CD8-positive, alpha-beta memory T cell (primary cell): ENCODE measurements around the gene S100A7. TPM values are rescaled to one million over a fixed set of nuclear protein-coding genes. Genes with fewer than 3 reads are reported as not detected.
"Not testable (repeated sequence)": the region's sequence is repeated elsewhere in the genome, so short reads cannot be mapped to it uniquely, and the experiment has no call there.

ENCODE experiments used
- CTCF ChIA-PET: fragments of 350-600 bp; sonication (Branson Sonifier 250); formaldehyde crosslinking; loops from one replicate; lab custom pipeline; 2021; ENCODE audit warnings: antibody characterized with exemption; lab: Charles Lee
- POLR2A ChIA-PET: fragments of 350-600 bp; sonication (Branson Sonifier 250); formaldehyde crosslinking; loops from one replicate; lab custom pipeline; 2021; ENCODE audit warnings: antibody characterized with exemption; lab: Charles Lee
- DNase-seq, 5 donors: peaks; one replicate each; pipeline versions ENCODE4 v3.0.0 to v3.0.0-alpha.2; 2020 to 2022; ENCODE audit warnings: mixed read lengths in 1 of 5
- H3K27ac ChIP-seq: one replicate; pipeline ENCODE4 v1.7.0; 2013; ENCODE audit warnings: low read depth, mild to moderate bottlenecking, low read length, moderate library complexity
- H3K27me3 ChIP-seq: 2 replicates; pipeline ENCODE4 v1.7.0; 2013; ENCODE audit warnings: low read length, mild to moderate bottlenecking; ENCODE audit not compliant: insufficient read depth, poor library complexity, severe bottlenecking
- H3K36me3 ChIP-seq: 2 replicates; pipeline ENCODE4 v1.7.0; 2013; ENCODE audit warnings: mild to moderate bottlenecking, low read length, moderate library complexity; ENCODE audit not compliant: insufficient read depth
- H3K4me1 ChIP-seq: 2 replicates; pipeline ENCODE4 v1.7.0; 2013; ENCODE audit warnings: mild to moderate bottlenecking, low read length, moderate library complexity; ENCODE audit not compliant: insufficient read depth
- H3K4me3 ChIP-seq: 2 replicates; pipeline ENCODE4 v1.7.0; 2013; ENCODE audit warnings: mild to moderate bottlenecking, low read length
- H3K9me3 ChIP-seq: 2 replicates; pipeline ENCODE4 v1.7.0; 2013; ENCODE audit warnings: mild to moderate bottlenecking, low read length
- H3K27ac Mint-ChIP-seq, 8 donors: one replicate each; pipeline ENCODE4 v1.8.0; 2020 to 2021; ENCODE audit warnings: mixed read lengths in 8 of 8, mild to moderate bottlenecking in 6 of 8, inconsistent platforms in 3 of 8, moderate library complexity in 3 of 8
- H3K27me3 Mint-ChIP-seq, 2 donors: one replicate each; pipeline ENCODE4 v1.8.0; 2020 to 2021; ENCODE audit warnings: mixed read lengths in 2 of 2, mild to moderate bottlenecking in 1 of 2, moderate library complexity in 1 of 2
- H3K36me3 Mint-ChIP-seq, 3 donors: one replicate each; pipeline ENCODE4 v1.8.0; 2020 to 2021; ENCODE audit warnings: mixed read lengths in 3 of 3, inconsistent platforms in 1 of 3, mild to moderate bottlenecking in 1 of 3
- H3K4me1 Mint-ChIP-seq, 3 donors: one replicate each; pipeline ENCODE4 v1.8.0; 2020 to 2021; ENCODE audit warnings: mixed read lengths in 3 of 3, inconsistent platforms in 1 of 3, mild to moderate bottlenecking in 1 of 3
- H3K4me3 Mint-ChIP-seq, 7 donors: one replicate each; pipeline ENCODE4 v1.8.0; 2020 to 2021; ENCODE audit warnings: mixed read lengths in 7 of 7, mild to moderate bottlenecking in 6 of 7, moderate library complexity in 4 of 7, inconsistent platforms in 2 of 7
- H3K9me3 Mint-ChIP-seq, 5 donors: one replicate each; pipeline ENCODE4 v1.8.0; 2020 to 2022; ENCODE audit warnings: mixed read lengths in 5 of 5, mild to moderate bottlenecking in 3 of 5, moderate library complexity in 2 of 5, inconsistent platforms in 1 of 5
- polyA plus RNA-seq: library from polyadenylated mRNA; unstranded; fragments of 300-500 nt; fragmentation: Illumina TruSeq; gene quantifications from one replicate; pipeline ENCODE4 v1.2.3, GENCODE V29; 2021
- total RNA-seq, 2 experiments: library from RNA; stranded (reverse); gene quantifications; one replicate each; pipeline ENCODE4 v1.2.3, GENCODE V29; 2021

The S100A7 gene
- total and polyA plus RNA-seq, 3 experiments from 2014 or later, result not detected

DNA sequence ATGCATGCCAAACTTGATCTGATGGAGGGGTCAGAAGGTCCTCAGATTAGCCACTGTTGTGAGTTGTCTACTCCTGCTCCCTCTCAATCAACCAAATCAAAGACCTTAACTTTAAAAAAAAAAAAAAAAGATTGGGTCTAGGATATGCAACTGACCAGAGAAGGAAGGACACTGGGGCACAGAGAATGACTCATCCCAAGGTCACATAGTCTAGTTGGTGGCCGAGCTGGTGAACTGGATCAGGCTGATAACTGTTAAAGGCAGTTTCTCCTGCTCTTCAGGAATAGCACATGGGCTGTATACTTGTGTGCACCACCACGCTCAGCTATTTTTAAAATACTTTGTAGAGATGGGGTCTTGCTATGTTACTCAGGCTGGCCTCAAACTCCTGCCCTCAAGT, 14.8 kb upstream of the S100A7 start:
- Histone ChIP-seq H3K27ac (no peak overlapping the region), H3K4me3 (no peak overlapping the region), H3K9me3 (no peaks in the 10 kb centered on the region), H3K27me3 (no peaks in the 10 kb centered on the region), H3K4me1 (no peaks in the 10 kb centered on the region), H3K36me3 (no peaks in the 10 kb centered on the region)
- Mint-ChIP-seq H3K4me3 (no peak overlapping the region), H3K27me3 (peaks cover 18 to 44% of the 10 kb centered on the region in 2 donors), H3K27ac (no peak overlapping the region), H3K9me3 (peaks cover 9 to 33% (median 29%) of the 10 kb centered on the region in 5 donors), H3K36me3 (peaks cover 0 to 16% (median 0%) of the 10 kb centered on the region in 3 donors), H3K4me1 (no peaks in the 10 kb centered on the region)
- ChIA-PET POLR2A (no interaction called here), CTCF (no interaction called here)
- DNase-seq, result no peak

GRCh38 chr1:153474347-153474746, 13.9 kb upstream of the S100A7 start:
- no peak for DNase-seq

DNA sequence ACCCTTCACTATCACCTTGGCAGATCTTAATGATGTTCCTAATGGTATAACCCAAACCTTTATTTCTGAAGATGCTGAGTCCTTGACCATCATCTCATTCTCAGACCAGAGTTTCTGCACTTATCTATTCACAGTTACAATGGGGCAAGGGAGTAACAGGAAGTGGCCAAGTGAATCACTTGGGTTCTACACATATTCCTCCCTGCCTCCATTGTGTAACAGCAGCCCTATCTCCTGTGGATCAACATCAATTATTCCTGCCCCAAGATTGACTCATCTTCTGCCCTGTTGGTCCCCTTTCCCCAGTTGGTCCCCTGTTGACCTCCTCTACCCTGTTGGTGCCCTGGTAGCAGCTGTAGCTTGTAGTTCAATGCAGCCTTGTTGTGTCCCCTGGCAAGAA, 10.3 kb upstream of the S100A7 start:
- Mint-ChIP-seq H3K36me3 (peaks cover 0 to 16% (median 0%) of the 10 kb centered on the region in 3 donors), H3K27ac (no peak overlapping the region), H3K27me3 (peaks cover 25 to 57% of the 10 kb centered on the region in 2 donors), H3K9me3 (peaks cover 9 to 38% (median 34%) of the 10 kb centered on the region in 5 donors), H3K4me3 (no peak overlapping the region), H3K4me1 (peaks cover 0 to 3% (median 2%) of the 10 kb centered on the region in 3 donors)
- ChIA-PET POLR2A (no interaction called here), CTCF (no interaction called here)
- Histone ChIP-seq H3K4me1 (no peaks in the 10 kb centered on the region), H3K9me3 (no peaks in the 10 kb centered on the region), H3K4me3 (no peak overlapping the region), H3K36me3 (no peaks in the 10 kb centered on the region), H3K27ac (no peak overlapping the region), H3K27me3 (no peaks in the 10 kb centered on the region)
- no peak for DNase-seq

More at GRCh38 chr1:153474347-153474746, 13.9 kb upstream of the S100A7 start:
- no peaks in the 10 kb centered on the region for H3K27me3 ChIP-seq
- H3K36me3 Mint-ChIP-seq, result peaks cover 0 to 16% (median 0%) of the 10 kb centered on the region in 3 donors
- H3K4me1 Mint-ChIP-seq, result no peaks in the 10 kb centered on the region
- no peaks in the 10 kb centered on the region for H3K4me1 ChIP-seq
- H3K9me3 ChIP-seq, result no peaks in the 10 kb centered on the region
- no peak overlapping the region for H3K4me3 ChIP-seq
- H3K4me3 Mint-ChIP-seq, result no peak overlapping the region
- peaks cover 23 to 42% of the 10 kb centered on the region in 2 donors for H3K27me3 Mint-ChIP-seq
- ChIA-PET CTCF (no interaction called here), POLR2A (no interaction called here)
- H3K27ac ChIP-seq, result no peak overlapping the region
- H3K36me3 ChIP-seq, result no peaks in the 10 kb centered on the region
- H3K27ac Mint-ChIP-seq, result peak overlapping the region in 1 of 8 donors; percentile 27
- H3K9me3 Mint-ChIP-seq, result peaks cover 9 to 37% (median 34%) of the 10 kb centered on the region in 5 donors

GRCh38 chr1:153466908-153467307, 6.5 kb upstream of the S100A7 start:
- H3K9me3 Mint-ChIP-seq, result peaks cover 0 to 19% (median 15%) of the 10 kb centered on the region in 5 donors
- peaks cover 0 to 6% (median 5%) of the 10 kb centered on the region in 3 donors for H3K4me1 Mint-ChIP-seq
- Histone ChIP-seq H3K36me3 (no peaks in the 10 kb centered on the region), H3K9me3 (no peaks in the 10 kb centered on the region), H3K27ac (no peak overlapping the region), H3K4me3 (no peak overlapping the region), H3K27me3 (no peaks in the 10 kb centered on the region), H3K4me1 (no peaks in the 10 kb centered on the region)
- POLR2A ChIA-PET, result no interaction called here
- CTCF ChIA-PET, result no interaction called here
- H3K36me3 Mint-ChIP-seq, result peaks cover 0 to 6% (median 0%) of the 10 kb centered on the region in 3 donors
- no peak overlapping the region for H3K27ac Mint-ChIP-seq
- DNase-seq, result no peak
- no peak overlapping the region for H3K4me3 Mint-ChIP-seq
- H3K27me3 Mint-ChIP-seq, result peaks cover 19 to 50% of the 10 kb centered on the region in 2 donors

DNA sequence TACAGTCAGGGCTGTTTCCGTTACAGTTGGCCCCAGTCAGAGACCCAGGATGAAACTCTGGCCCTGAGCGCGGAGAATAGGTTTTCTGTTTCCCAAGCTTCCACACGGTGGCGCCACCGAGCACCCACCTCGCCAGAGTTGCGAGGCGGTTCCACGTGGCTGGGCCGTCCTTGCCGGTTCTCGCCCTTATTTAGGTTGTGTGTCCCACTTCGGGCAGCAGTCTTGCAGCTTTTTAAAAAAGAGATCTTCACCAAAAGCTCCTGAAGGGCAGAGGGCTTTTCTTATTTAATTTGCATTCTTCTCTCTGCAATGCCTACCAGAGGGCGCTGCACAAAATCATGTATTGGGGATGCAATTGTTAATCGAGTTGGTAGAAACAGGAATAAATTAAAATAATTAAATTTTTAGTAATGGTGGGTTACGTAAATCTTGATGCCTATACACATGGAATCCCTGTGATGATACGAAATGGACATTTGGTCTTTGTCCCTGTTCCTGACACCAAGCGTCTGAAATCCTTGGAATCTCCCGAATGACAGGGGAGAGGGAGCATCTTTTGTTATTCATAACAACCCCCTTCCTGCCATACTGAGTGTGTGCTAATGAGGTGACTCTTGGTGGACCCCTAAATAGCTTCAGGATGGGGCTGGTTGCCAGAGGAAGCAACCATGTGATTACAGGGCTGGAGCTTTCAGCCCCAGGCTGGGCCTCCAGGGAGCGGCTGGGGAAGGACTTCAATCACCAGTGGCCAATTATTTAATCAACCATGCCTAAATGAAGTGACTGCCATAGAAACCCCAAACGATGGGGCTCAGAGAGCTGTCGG, 5.6 kb upstream of the S100A7 start:
- Histone ChIP-seq H3K27ac (no peak overlapping the region), H3K4me3 (no peak overlapping the region), H3K9me3 (no peaks in the 10 kb centered on the region), H3K27me3 (no peaks in the 10 kb centered on the region), H3K36me3 (no peaks in the 10 kb centered on the region), H3K4me1 (no peaks in the 10 kb centered on the region)
- Mint-ChIP-seq H3K4me3 (no peak overlapping the region), H3K27me3 (peaks cover 19 to 55% of the 10 kb centered on the region in 2 donors), H3K9me3 (peaks cover 0 to 13% (median 9%) of the 10 kb centered on the region in 5 donors), H3K27ac (no peak overlapping the region), H3K4me1 (peaks cover 0 to 6% (median 5%) of the 10 kb centered on the region in 3 donors), H3K36me3 (peaks cover 0 to 6% (median 0%) of the 10 kb centered on the region in 3 donors)
- ChIA-PET POLR2A (no interaction called here), CTCF (interaction anchor here (1.2 to 1.4 kb wide), 2 partner anchors 10 to 29 kb away, joined by 4 to 8 read pairs; no protein-coding TSS in a partner anchor)
- DNase-seq, result peak; percentile 34 to 61 (median 43)

GRCh38 chr1:153462741-153463140, 2.3 kb upstream of the S100A7 start:
- H3K4me3 ChIP-seq, H3K9me3 ChIP-seq, H3K27ac ChIP-seq, H3K36me3 Mint-ChIP-seq, H3K27me3 ChIP-seq, H3K4me1 ChIP-seq, H3K36me3 ChIP-seq, DNase-seq, H3K27ac Mint-ChIP-seq, POLR2A ChIA-PET, CTCF ChIA-PET, H3K4me3 Mint-ChIP-seq, H3K9me3 Mint-ChIP-seq, H3K4me1 Mint-ChIP-seq: not testable (repeated sequence)
- peaks cover 22 to 48% of the 10 kb centered on the region in 2 donors for H3K27me3 Mint-ChIP-seq

DNA sequence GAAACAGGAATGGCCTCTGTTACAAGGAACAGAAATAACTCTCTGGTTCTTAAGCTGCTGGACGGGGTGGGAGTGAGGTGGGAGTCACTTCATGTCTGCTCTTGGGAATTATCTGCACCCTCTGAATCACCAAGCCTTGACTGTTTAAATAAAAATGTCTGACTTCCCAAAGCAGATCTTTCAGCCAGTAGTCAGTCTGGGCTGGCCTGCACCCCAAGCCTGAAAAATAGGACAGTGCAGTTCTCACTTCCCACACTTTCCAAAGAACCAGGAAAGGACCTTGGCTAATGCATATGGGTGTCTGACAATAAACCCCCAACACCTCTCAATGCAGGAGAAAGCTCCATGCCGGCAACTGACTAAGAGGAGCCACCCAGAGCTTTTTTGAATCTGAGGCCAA, 796 bp downstream of the S100A7 start:
- ChIA-PET POLR2A (no interaction called here), CTCF (no interaction called here)
- H3K9me3 ChIP-seq, result no peaks in the 10 kb centered on the region
- H3K36me3 ChIP-seq, result no peaks in the 10 kb centered on the region
- H3K4me1 ChIP-seq, result no peaks in the 10 kb centered on the region
- H3K9me3 Mint-ChIP-seq, result no peaks in the 10 kb centered on the region
- DNase-seq, result no peak
- no peak overlapping the region for H3K4me3 ChIP-seq
- no peak overlapping the region for H3K27ac Mint-ChIP-seq
- H3K36me3 Mint-ChIP-seq, result no peaks in the 10 kb centered on the region
- H3K27ac ChIP-seq, result no peak overlapping the region
- H3K27me3 ChIP-seq, result no peaks in the 10 kb centered on the region
- no peak overlapping the region for H3K4me3 Mint-ChIP-seq
- no peaks in the 10 kb centered on the region for H3K4me1 Mint-ChIP-seq
- H3K27me3 Mint-ChIP-seq, result peaks cover 22 to 62% of the 10 kb centered on the region in 2 donors

GRCh38 chr1:153456396-153456795, 4.1 kb downstream of the S100A7 start:
- DNase-seq, result no peak
- H3K36me3 ChIP-seq, result no peaks in the 10 kb centered on the region
- POLR2A ChIA-PET, result no interaction called here
- H3K9me3 ChIP-seq, result no peaks in the 10 kb centered on the region
- H3K27ac ChIP-seq, result no peak overlapping the region
- H3K4me1 ChIP-seq, result no peaks in the 10 kb centered on the region
- Mint-ChIP-seq H3K9me3 (no peaks in the 10 kb centered on the region), H3K36me3 (no peaks in the 10 kb centered on the region), H3K4me3 (no peak overlapping the region), H3K4me1 (no peaks in the 10 kb centered on the region), H3K27me3 (peaks cover 18 to 62% of the 10 kb centered on the region in 2 donors), H3K27ac (no peak overlapping the region)
- peaks cover 4% of the 10 kb centered on the region for H3K27me3 ChIP-seq
- no peak overlapping the region for H3K4me3 ChIP-seq
- CTCF ChIA-PET, result interaction anchor here (1.5 kb wide), 1 partner anchor 9 kb away, joined by 4 read pairs; no protein-coding TSS in a partner anchor
